DMS53 (cell line): Measurements from ENCODE around the gene DGCR2.

ENCODE experiments used
- DNase-seq: peaks from one replicate; lab custom pipeline; 2025; lab: John Stamatoyannopoulos, UW

The DGCR2 gene

GRCh38 chr22:19146215-19146968, 24.2 kb upstream of the DGCR2 start:
- DNase-seq, result peak; percentile 5

GRCh38 chr22:19143967-19144400, 21.8 kb upstream of the DGCR2 start:
- DNase-seq, result no peak

GRCh38 chr22:19143212-19143611, 21.0 kb upstream of the DGCR2 start:
- DNase-seq, result no peak

GRCh38 chr22:19142394-19142793, 20.2 kb upstream of the DGCR2 start:
- no peak for DNase-seq

- DNase-seq, result no peak
Measured at GRCh38 chr22:19139974-19140373, 17.8 kb upstream of the DGCR2 start.

GRCh38 chr22:19139001-19139356, 16.8 kb upstream of the DGCR2 start:
- DNase-seq, result no peak

- no peak for DNase-seq
Measured at GRCh38 chr22:19138217-19139000, 16.2 kb upstream of the DGCR2 start.

GRCh38 chr22:19137384-19138216, 15.4 kb upstream of the DGCR2 start:
- no peak for DNase-seq

GRCh38 chr22:19136915-19137314, 14.7 kb upstream of the DGCR2 start:
- DNase-seq, result no peak

- DNase-seq, result no peak
Measured at GRCh38 chr22:19134874-19135273, 12.7 kb upstream of the DGCR2 start.

- no peak for DNase-seq
Measured at GRCh38 chr22:19134176-19134831, 12.1 kb upstream of the DGCR2 start.

GRCh38 chr22:19133561-19133960, 11.3 kb upstream of the DGCR2 start:
- DNase-seq, result no peak

GRCh38 chr22:19132693-19133400, 10.6 kb upstream of the DGCR2 start:
- no peak for DNase-seq

GRCh38 chr22:19132153-19132552, 9.9 kb upstream of the DGCR2 start:
- no peak for DNase-seq

GRCh38 chr22:19131685-19132015, 9.4 kb upstream of the DGCR2 start:
- no peak for DNase-seq

GRCh38 chr22:19130959-19131684, 8.9 kb upstream of the DGCR2 start, which contains the start of gene TSSK2:
TSSK2 (plus strand) TSS chr22:19131308; CDS start chr22:19131400, 92 bp downstream.
- no peak for DNase-seq

GRCh38 chr22:19129871-19130270, 7.7 kb upstream of the DGCR2 start:
- no peak for DNase-seq

GRCh38 chr22:19128946-19129727, 6.9 kb upstream of the DGCR2 start:
- no peak for DNase-seq

GRCh38 chr22:19128009-19128401, 5.8 kb upstream of the DGCR2 start:
- DNase-seq, result no peak
